NB4 (cell line): Measurements from ENCODE around the gene STARD10.

Experiments
- DNase-seq: peaks from one replicate; pipeline ENCODE4 v3.0.0; 2010; ENCODE audit warnings: low read depth
- H3K4me3 ChIP-seq: one replicate; pipeline ENCODE4 v1.5.1; 2011; ENCODE audit warnings: mild to moderate bottlenecking, low read depth, low read length, moderate library complexity
- CTCF ChIP-seq: IDR thresholded peaks from one replicate; pipeline ENCODE4 v1.5.1; 2012; ENCODE audit warnings: low read depth, low read length
- MAX ChIP-seq: IDR thresholded peaks from 2 replicates; pipeline ENCODE4 v1.6.1; 2011; ENCODE audit warnings: low read depth, low read length
- MYC ChIP-seq: IDR thresholded peaks from 2 replicates; pipeline ENCODE4 v1.6.1; 2011; ENCODE audit warnings: low read depth, low read length
- POLR2A ChIP-seq: IDR thresholded peaks from 2 replicates; pipeline ENCODE4 v1.6.1; 2011; ENCODE audit warnings: mild to moderate bottlenecking; ENCODE audit not compliant: insufficient read length; ENCODE audit errors: extremely low read depth

Gene STARD10

GRCh38 chr11:72838691-72839305, 45.0 kb upstream of the STARD10 start:
- TF ChIP-seq CTCF (no peak), MAX (no peak), POLR2A (no peak), MYC (no peak)
- DNase-seq: no peak
- no peak overlapping the region for H3K4me3 ChIP-seq

- TF ChIP-seq MAX: no peak
- TF ChIP-seq CTCF: no peak
- no peak for TF ChIP-seq POLR2A
- no peak for TF ChIP-seq MYC
- no peak overlapping the region for H3K4me3 ChIP-seq
- DNase-seq: no peak
Measured at GRCh38 chr11:72836111-72836510, 42.3 kb upstream of the STARD10 start.

- no peak overlapping the region for H3K4me3 ChIP-seq
- DNase-seq: peak; percentile 39
- no peak for TF ChIP-seq CTCF
Measured at GRCh38 chr11:72834905-72835304, 41.1 kb upstream of the STARD10 start.

GRCh38 chr11:72833811-72834493, 40.1 kb upstream of the STARD10 start:
- TF ChIP-seq CTCF: no peak
- TF ChIP-seq MYC: no peak
- no peak overlapping the region for H3K4me3 ChIP-seq
- no peak for DNase-seq

GRCh38 chr11:72833083-72833733, 39.4 kb upstream of the STARD10 start:
- TF ChIP-seq POLR2A (peak; percentile 33), MAX (no peak)
- DNase-seq: no peak
- no peak overlapping the region for H3K4me3 ChIP-seq

- no peak for DNase-seq
- no peak for TF ChIP-seq CTCF
- no peak overlapping the region for H3K4me3 ChIP-seq
Measured at GRCh38 chr11:72832301-72833082, 38.6 kb upstream of the STARD10 start.
